ENCODE results near the gene DRC7.
"Not testable (repeated sequence)": the region's sequence is repeated elsewhere in the genome, so short reads cannot be mapped to it uniquely, and the experiment has no call there.

Gene DRC7

DNA sequence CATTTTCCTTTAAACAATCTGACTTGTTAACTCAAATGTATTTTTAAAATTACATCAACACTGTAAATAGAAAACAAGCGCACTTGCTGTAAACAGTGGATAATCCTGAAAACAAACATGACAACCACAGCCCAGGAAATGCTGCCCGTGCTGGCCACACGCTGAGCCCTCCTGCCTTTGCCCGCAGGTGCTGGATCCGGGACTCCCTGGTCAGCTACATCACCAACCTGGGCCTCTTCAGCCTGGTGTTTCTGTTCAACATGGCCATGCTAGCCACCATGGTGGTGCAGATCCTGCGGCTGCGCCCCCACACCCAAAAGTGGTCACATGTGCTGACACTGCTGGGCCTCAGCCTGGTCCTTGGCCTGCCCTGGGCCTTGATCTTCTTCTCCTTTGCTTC is 33.1 kb upstream of the DRC7 start:
- DNase-seq = no peak

GRCh38 chr16:57661936-57662906 is 32.4 kb upstream of the DRC7 start:
- DNase-seq = no peak

DNA sequence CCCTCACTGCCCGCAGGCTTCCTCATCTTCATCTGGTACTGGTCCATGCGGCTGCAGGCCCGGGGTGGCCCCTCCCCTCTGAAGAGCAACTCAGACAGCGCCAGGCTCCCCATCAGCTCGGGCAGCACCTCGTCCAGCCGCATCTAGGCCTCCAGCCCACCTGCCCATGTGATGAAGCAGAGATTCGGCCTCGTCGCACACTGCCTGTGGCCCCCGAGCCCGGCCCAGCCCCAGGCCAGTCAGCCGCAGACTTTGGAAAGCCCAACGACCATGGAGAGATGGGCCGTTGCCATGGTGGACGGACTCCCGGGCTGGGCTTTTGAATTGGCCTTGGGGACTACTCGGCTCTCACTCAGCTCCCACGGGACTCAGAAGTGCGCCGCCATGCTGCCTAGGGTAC is 31.2 kb upstream of the DRC7 start:
- no peak for DNase-seq

- DNase-seq = no peak
These were observed 30.5 kb upstream of the DRC7 start for GRCh38 chr16:57663917-57664661.

DNA sequence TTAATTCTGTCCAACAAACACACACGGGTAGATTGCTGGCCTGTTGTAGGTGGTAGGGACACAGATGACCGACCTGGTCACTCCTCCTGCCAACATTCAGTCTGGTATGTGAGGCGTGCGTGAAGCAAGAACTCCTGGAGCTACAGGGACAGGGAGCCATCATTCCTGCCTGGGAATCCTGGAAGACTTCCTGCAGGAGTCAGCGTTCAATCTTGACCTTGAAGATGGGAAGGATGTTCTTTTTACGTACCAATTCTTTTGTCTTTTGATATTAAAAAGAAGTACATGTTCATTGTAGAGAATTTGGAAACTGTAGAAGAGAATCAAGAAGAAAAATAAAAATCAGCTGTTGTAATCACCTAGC is 30.0 kb upstream of the DRC7 start:
- DNase-seq = no peak

GRCh38 chr16:57665541-57665940 is 29.1 kb upstream of the DRC7 start:
- no peak for DNase-seq

- DNase-seq = no peak
These were observed 28.1 kb upstream of the DRC7 start for GRCh38 chr16:57666353-57667047.

- no peak for DNase-seq
These were observed 27.5 kb upstream of the DRC7 start for GRCh38 chr16:57667048-57667525.

- no peak for DNase-seq
These were observed 26.9 kb upstream of the DRC7 start for GRCh38 chr16:57667526-57668262.

DNA sequence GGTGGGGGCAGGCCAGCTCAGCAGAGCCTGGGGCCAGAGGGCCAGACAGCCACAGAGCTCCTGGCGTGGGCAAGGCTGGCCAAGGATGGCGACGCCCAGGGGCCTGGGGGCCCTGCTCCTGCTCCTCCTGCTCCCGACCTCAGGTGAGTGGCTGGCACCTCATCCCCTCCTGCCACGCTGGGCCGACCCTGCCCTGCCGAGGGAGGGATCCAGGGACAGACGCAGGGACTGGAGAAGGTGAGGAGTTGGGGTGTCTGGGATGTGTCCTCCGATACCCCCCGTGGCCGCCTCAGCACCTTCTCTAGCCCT is 26.4 kb upstream of the DRC7 start, which contains the start of gene ADGRG3:
Gene ADGRG3, plus strand, starts transcription at position 44 of the 309 bp plus-strand sequence. Its CDS starts 42 bp downstream, at position 86.
- no peak for DNase-seq

DNA sequence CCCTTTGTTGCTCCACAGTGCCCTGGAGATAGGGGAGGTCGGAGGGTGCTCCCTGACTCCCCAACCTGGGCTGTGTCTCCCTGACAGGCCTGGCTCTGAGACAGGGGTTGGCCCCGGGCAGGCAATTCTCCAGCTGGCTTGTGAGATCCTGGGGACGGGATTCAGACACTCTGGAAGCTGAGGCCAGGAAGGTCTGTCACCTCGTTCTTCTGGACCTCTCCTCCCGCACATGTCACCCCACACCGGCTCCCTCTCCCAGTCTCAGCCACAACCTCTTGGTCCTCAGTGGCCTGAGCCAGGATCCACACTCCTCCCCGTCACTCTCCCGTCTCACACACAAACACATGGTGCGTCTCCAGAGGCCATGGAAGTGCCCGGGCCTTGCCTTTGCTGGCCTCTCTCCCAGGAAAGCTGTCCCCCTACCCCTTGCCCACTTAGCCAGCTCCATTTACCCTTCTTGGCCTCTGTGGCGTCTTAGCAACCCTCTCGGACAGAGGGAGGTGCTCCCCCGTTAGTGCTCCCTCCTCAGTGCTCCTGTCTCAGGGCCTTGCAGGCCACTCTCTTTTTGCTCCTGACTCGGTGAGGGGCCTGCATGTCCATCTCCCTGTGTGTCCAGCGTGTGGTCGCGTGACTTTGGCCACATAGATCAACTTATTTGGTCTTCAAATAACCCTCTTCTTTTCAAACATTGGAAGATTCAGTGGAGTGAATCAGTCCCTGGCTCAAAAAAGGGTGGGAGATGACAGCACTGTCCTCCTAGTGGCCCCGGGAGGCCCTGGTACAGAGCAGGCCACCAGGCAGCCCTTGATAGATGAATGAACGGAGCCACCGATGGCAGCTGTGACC is 25.8 kb upstream of the DRC7 start:
- no peak for DNase-seq

GRCh38 chr16:57669476-57670162 is 25.0 kb upstream of the DRC7 start:
- no peak for DNase-seq

DNA sequence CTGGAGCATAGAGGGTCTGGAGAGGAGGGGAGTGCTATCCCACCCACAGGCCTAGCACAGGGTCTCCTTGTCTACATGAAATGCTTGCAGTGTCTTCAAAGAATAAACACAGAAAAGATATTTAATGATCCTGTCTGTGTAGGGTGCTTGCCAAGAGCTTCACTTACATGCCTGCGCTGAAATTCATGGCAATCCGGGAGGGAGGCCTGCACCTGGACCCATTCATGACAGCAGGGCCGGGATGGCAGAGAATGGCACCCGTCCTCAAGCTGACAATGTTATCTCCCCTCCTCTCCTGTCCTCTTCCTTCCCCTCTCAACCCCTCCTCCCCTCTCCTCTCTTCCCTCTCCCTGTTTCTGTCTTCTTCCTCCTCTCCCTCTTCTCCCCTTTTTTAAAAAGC is 24.4 kb upstream of the DRC7 start:
- DNase-seq = no peak

DNA sequence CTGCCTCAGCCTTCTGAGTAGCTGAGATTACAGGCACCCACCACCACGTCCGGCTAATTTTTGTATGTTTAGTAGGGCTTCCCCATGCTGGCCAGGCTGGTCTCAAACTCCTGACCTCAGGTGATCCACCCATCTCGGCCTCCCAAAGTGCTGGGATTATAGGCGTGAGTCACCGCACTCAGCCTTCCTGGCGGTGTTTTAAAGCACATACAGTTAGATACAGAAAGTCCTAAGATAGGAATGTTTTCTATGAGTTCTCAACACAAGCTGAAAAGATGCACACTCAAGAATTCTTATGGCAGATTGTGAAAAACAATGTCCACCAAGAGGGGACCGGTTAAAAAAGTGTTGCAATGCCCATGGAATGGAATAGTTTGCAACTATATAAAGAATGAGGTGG is 23.2 kb upstream of the DRC7 start:
- not testable (repeated sequence) for DNase-seq

DNA sequence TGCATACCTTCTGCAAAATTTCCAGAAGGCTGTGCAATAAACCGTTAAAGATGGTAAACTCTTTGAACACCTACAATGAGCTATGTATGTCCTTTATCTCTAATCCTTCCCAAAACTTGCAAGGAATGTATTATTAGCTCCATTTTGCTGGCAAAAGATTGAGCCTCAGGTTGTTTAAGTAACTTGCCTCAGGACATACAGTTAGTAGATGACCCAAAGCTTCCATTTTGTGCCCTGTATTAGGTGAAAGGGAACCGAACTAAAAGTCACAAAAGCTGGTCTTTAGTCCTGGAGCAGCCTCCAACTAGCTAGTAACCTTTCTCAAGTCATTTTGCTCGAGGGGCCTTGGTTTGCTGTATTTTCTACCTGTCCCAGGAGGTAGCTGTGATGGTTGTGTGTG is 22.2 kb upstream of the DRC7 start:
- DNase-seq = no peak

DNA sequence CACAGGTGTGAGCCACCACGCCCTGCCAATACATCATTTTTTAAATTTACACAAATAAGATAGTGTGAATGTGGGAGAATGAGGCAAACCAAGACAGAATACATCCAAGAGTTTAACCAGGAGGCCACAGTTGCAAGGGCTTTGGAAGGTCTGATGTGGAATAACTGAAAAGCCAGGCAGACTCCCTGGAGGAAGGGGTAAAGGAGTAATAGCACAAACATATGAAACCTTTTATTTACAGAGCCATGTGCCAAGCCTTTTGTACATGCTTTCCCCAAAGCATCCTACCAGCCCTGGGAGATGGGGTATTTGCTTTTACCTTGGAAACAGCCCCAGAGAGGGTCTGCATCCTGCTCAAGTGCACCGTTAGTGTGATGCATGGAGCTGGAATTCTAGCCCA is 21.8 kb upstream of the DRC7 start:
- no peak for DNase-seq

GRCh38 chr16:57675741-57676551 is 18.7 kb upstream of the DRC7 start:
- DNase-seq = no peak

- no peak for DNase-seq
These were observed 18.0 kb upstream of the DRC7 start for GRCh38 chr16:57676553-57677085.

DNA sequence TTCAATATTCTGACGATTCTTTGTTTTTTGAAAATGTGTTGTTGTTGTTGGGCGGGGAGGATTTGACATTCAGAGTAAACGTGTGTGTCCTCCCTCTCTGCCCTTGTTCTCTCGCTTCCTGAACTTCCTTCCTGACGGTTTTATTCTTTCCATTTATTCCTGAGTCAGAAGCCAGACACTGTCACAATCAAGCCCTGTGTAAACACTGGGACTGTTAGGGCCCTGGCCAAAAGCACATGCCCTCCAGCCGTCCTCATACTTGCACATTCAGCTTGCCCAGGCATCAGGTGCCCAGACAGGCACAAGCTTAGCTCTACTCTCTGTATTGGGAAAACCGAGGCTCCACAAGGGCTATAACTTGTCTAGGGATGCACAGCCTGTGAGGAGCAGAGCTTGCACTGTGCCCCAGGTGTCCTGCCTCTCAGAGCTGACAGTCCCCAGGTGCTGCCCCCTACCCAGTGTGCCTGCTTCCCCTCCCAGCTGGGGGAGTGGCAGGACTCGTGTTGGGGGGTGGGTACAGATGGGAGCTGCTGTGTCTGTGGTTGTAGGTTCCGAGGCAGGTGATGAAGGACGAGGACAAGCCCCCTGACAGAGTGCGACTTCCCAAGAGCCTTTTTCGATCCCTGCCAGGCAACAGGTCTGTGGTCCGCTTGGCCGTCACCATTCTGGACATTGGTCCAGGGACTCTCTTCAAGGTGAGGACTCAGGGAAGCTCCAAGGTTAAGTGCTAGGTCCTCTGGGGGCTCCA is 16.8 kb upstream of the DRC7 start:
- no peak for DNase-seq

Measured in KG1 (cell line).